Keratinocyte (primary cell): ENCODE measurements around the gene PRDM8. TPM values are rescaled to one million over a fixed set of nuclear protein-coding genes. Genes with fewer than 3 reads are reported as not detected.

Experiments used
- DNase-seq: peaks from one replicate; pipeline ENCODE4 v3.0.0-alpha.2; 2011; ENCODE audit warnings: low read depth, missing footprints, low spot score
- FAIRE-seq: peaks from 2 replicates; lab custom pipeline; 2011; peaks lifted over from hg19 to GRCh38; lab: Jason Lieb, UNC
- H2AFZ ChIP-seq: 2 replicates; pipeline ENCODE4 v1.6.0; 2012; ENCODE audit warnings: low read length, control low read depth, inconsistent platforms; ENCODE audit not compliant: control insufficient read depth
- H3K27ac ChIP-seq: 2 replicates; pipeline ENCODE4 v1.5.1; 2011; ENCODE audit warnings: low read length; ENCODE audit not compliant: control insufficient read depth, insufficient read depth
- H3K27me3 ChIP-seq: 3 replicates; pipeline ENCODE4 v1.6.0; 2011; ENCODE audit warnings: low read length; ENCODE audit not compliant: control insufficient read depth, insufficient read depth; ENCODE audit errors: extremely low read depth
- H3K36me3 ChIP-seq, 2 experiments: 2 replicates in 1 of 2; 3 replicates in 1 of 2; pipeline ENCODE4 v1.5.1; 2011; ENCODE audit warnings: low read length in 2 of 2, mild to moderate bottlenecking in 1 of 2; ENCODE audit not compliant: control insufficient read depth in 2 of 2, insufficient read depth in 2 of 2; ENCODE audit errors: extremely low read depth in 1 of 2
- H3K4me1 ChIP-seq: 3 replicates; pipeline ENCODE4 v1.5.1; 2011; ENCODE audit warnings: low read length; ENCODE audit not compliant: control insufficient read depth, insufficient read depth; ENCODE audit errors: extremely low read depth
- H3K4me2 ChIP-seq: 3 replicates; pipeline ENCODE4 v1.6.0; 2011; ENCODE audit warnings: low read depth, low read length; ENCODE audit not compliant: control insufficient read depth, insufficient read depth; ENCODE audit errors: extremely low read depth
- H3K4me3 ChIP-seq, 3 experiments: fragments of 200-600 bp in 1 of 3; sonication (generic) in 1 of 3; 2 replicates in 2 of 3; 3 replicates in 1 of 3; pipeline ENCODE4 v1.5.1; 2011 to 2016; ENCODE audit warnings: low read length in 3 of 3, mild to moderate bottlenecking in 3 of 3, control low read depth in 2 of 3, inconsistent platforms in 1 of 3, low read depth in 1 of 3, mixed read lengths in 1 of 3, mixed run types in 1 of 3, moderate library complexity in 1 of 3; ENCODE audit not compliant: control insufficient read depth in 2 of 3, insufficient read depth in 2 of 3; ENCODE audit errors: extremely low read depth in 1 of 3
- H3K79me2 ChIP-seq: 2 replicates; pipeline ENCODE4 v1.6.0; 2012; ENCODE audit warnings: low read length; ENCODE audit not compliant: control insufficient read depth, insufficient read depth
- H3K9ac ChIP-seq: 3 replicates; pipeline ENCODE4 v1.6.0; 2011; ENCODE audit warnings: low read length; ENCODE audit not compliant: control insufficient read depth, insufficient read depth; ENCODE audit errors: extremely low read depth
- H3K9me1 ChIP-seq: 3 replicates; pipeline ENCODE4 v1.6.0; 2011; ENCODE audit warnings: low read length; ENCODE audit not compliant: control insufficient read depth, insufficient read depth; ENCODE audit errors: extremely low read depth
- H3K9me3 ChIP-seq: 2 replicates; pipeline ENCODE4 v1.5.1; 2012; ENCODE audit warnings: low read depth, low read length; ENCODE audit not compliant: control insufficient read depth
- H4K20me1 ChIP-seq: 3 replicates; pipeline ENCODE4 v1.6.0; 2011; ENCODE audit warnings: low read length; ENCODE audit not compliant: control insufficient read depth, insufficient read depth; ENCODE audit errors: extremely low read depth
- CTCF ChIP-seq, 3 experiments: IDR thresholded peaks in 1 of 3; conservative IDR thresholded peaks in 1 of 3; optimal IDR thresholded peaks in 1 of 3; 2 replicates in 2 of 3; 3 replicates in 1 of 3; pipeline versions ENCODE3 to v1.5.1; 2011; ENCODE audit warnings: low read length in 3 of 3, mild to moderate bottlenecking in 3 of 3, moderate library complexity in 2 of 3, control low read depth in 1 of 3, inconsistent platforms in 1 of 3; ENCODE audit not compliant: insufficient read depth in 2 of 3; ENCODE audit errors: extremely low read depth in 1 of 3
- EZH2 ChIP-seq: IDR thresholded peaks from one replicate; pipeline ENCODE4 v1.6.1; 2012; ENCODE audit warnings: inconsistent platforms, mild to moderate bottlenecking, low read length, moderate library complexity
- dilution Hi-C: fragments of 300-500 bp; cut with MboI; formaldehyde crosslinking; loops from one replicate; pipeline ENCODE4 v1.7.0; 2020; ENCODE audit warnings: low sequenced_read_pairs; ENCODE audit not compliant: extremely low pct_ligation_motif_present
- polyA plus RNA-seq, 5 experiments: library from polyadenylated mRNA; depleted of rRNA in 3 of 5; stranded (reverse) in 3 of 5; stranded (forward) in 1 of 5; unstranded in 1 of 5; fragments of >200 nt; gene quantifications; 1 replicate in 1 of 5; 2 replicates in 3 of 5; 3 replicates in 1 of 5; pipeline versions ENCODE4 v1.2.1 to v1.2.3, GENCODE V29; 2011 to 2012; ENCODE audit warnings: missing spikeins in 2 of 5, low read depth in 1 of 5, low replicate concordance in 1 of 5

The PRDM8 gene
- polyA plus RNA-seq, 1 donor (not counting 4 experiments of a cell fraction or from before 2014, with no cell fraction given): 3.5 TPM

DNA sequence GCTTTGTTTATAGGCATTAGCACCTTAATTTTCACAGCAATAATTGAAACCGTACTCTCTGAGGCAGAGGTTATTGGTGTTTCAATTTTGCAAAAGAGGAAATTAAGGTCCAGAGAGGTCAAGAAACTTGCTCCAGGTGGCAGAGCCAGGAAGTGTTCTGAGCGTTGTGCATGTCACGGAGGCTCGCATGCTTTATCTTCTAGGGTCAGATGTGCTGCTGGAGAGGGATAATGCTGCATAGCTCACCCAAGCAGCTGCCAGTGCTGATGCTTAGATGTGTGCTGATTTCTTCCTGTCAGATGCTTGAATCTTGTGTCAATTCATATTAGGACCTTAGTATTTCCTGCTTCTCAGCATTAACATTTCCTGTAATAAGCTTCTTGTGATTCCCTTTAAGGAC is 56.2 kb downstream of the PRDM8 start:
- no peak overlapping the region for H3K4me2 ChIP-seq
- no peaks in the 10 kb centered on the region for H3K36me3 ChIP-seq
- H4K20me1 ChIP-seq: no peaks in the 10 kb centered on the region
- dilution Hi-C loops: no loop called here
- H3K4me3 ChIP-seq: no peak overlapping the region
- no peak overlapping the region for H3K27ac ChIP-seq
- TF ChIP-seq CTCF (optimal IDR thresholded peaks at IDR 0.05 in 1 of 3, IDR thresholded peaks at IDR 0.05 in 1 of 3, conservative IDR thresholded peaks at IDR 0.05 in 1 of 3; ENCODE audit: extremely low read depth in 1 of 3, insufficient read depth in 2 of 3, low read length in 3 of 3) (no peak), EZH2 (no peak)
- no peak overlapping the region for H2AFZ ChIP-seq
- H3K9me3 ChIP-seq: no peaks in the 10 kb centered on the region
- DNase-seq (no peak), FAIRE-seq (no peak)
- no peaks in the 10 kb centered on the region for H3K79me2 ChIP-seq
- H3K27me3 ChIP-seq: peaks cover 3% of the 10 kb centered on the region
- H3K9ac ChIP-seq: no peak overlapping the region
- no peaks in the 10 kb centered on the region for H3K9me1 ChIP-seq
- no peaks in the 10 kb centered on the region for H3K4me1 ChIP-seq

Other genes with a start within 250 kb of the PRDM8 start
- gene ANTXR2, start 124.3 kb upstream of the PRDM8 start, polyA plus RNA-seq: 41.3 to 109 TPM (median 89.1 TPM) in 3 replicates
- gene FGF5, start 69.2 kb downstream of the PRDM8 start, polyA plus RNA-seq: 3.9 to 5.4 TPM (median 4.4 TPM) in 3 replicates
- gene CFAP299, start 138.2 kb downstream of the PRDM8 start, polyA plus RNA-seq: 0.14 to 0.24 TPM in 2 of 3 replicates, not detected in the other